NOMO-1 (cell line): ENCODE data around the gene BBS9.
A peak's percentile ranks its signal among the peaks of the same experiment; 100 is the strongest.

Experiments used
- DNase-seq, 2 experiments: peaks; one replicate each; lab custom pipeline; 2025; ENCODE audit not compliant: unreplicated experiment in 2 of 2; lab: John Stamatoyannopoulos, UW

Gene BBS9

GRCh38 chr7:33632322-33632721 is 503.0 kb downstream of the BBS9 start:
- no peak for DNase-seq

GRCh38 chr7:33632840-33633525 is 503.6 kb downstream of the BBS9 start:
- DNase-seq: no peak

GRCh38 chr7:33634606-33635005 is 505.2 kb downstream of the BBS9 start:
- no peak for DNase-seq

- DNase-seq: no peak
These were observed 507.0 kb downstream of the BBS9 start for GRCh38 chr7:33636359-33636758.

GRCh38 chr7:33639552-33640197 is 510.3 kb downstream of the BBS9 start:
- DNase-seq: peak; percentile 64 to 86

- no peak for DNase-seq
These were observed 511.4 kb downstream of the BBS9 start for GRCh38 chr7:33640741-33641140.

GRCh38 chr7:33642312-33642711 is 512.9 kb downstream of the BBS9 start:
- DNase-seq: no peak

GRCh38 chr7:33643530-33643929 is 514.2 kb downstream of the BBS9 start:
- DNase-seq: no peak

GRCh38 chr7:33644489-33644888 is 515.1 kb downstream of the BBS9 start:
- DNase-seq: no peak

- no peak for DNase-seq
These were observed 515.7 kb downstream of the BBS9 start for GRCh38 chr7:33645104-33645503.

- DNase-seq: no peak
These were observed 516.8 kb downstream of the BBS9 start for GRCh38 chr7:33646166-33646565.

GRCh38 chr7:33646891-33647391 is 517.6 kb downstream of the BBS9 start:
- DNase-seq: no peak

GRCh38 chr7:33649476-33650441 is 520.4 kb downstream of the BBS9 start:
- DNase-seq: peak; percentile 66 to 69

GRCh38 chr7:33650828-33651227 is 521.5 kb downstream of the BBS9 start:
- peak in 1 of 2 experiments; percentile 55 for DNase-seq

- DNase-seq: no peak
These were observed 522.7 kb downstream of the BBS9 start for GRCh38 chr7:33651998-33652515.

GRCh38 chr7:33654676-33655075 is 525.3 kb downstream of the BBS9 start:
- DNase-seq: no peak
